Measurements from ENCODE around the gene SASH1. TPM values are rescaled to one million over a fixed set of nuclear protein-coding genes. Genes with fewer than 3 reads are reported as not detected.

SASH1 gene
- total and polyA plus RNA-seq, 9 donors = 8.6 to 35.2 (median 18.2) TPM

GRCh38 chr6:148513145-148514071 is 170.8 kb downstream of the SASH1 start:
- 13 to 23% (median 20%) methylated on average over 14 of the region's 14 CpGs for WGBS, 3 donors
- H3K4me3 ChIP-seq = no peak overlapping the region

GRCh38 chr6:148514091-148514845 is 171.6 kb downstream of the SASH1 start:
- WGBS, 3 donors = 73 to 77% (median 76%) methylated on average over 13 to 14 of the region's 14 CpGs
- H3K9me3 ChIP-seq = no peaks in the 10 kb centered on the region
- DNase-seq = no peak
- TF ChIP-seq CTCF (IDR thresholded peaks at IDR 0.05) (no peak), POLR2A (IDR thresholded peaks at IDR 0.05) (no peak), EP300 (IDR thresholded peaks at IDR 0.05) (no peak)
- no peaks in the 10 kb centered on the region for H3K36me3 ChIP-seq
- H3K27me3 ChIP-seq = no peaks in the 10 kb centered on the region
- H3K4me3 ChIP-seq = no peak overlapping the region
- intact Hi-C loops (cut with DNase I) = no loop called here
- H3K27ac ChIP-seq = peak overlapping the region in 1 of 2 donors; percentile 23
- peaks cover 12% of the 10 kb centered on the region for H3K4me1 ChIP-seq (ENCODE audit: insufficient read depth)

More at GRCh38 chr6:148513145-148514071, 170.8 kb downstream of the SASH1 start:
- Histone ChIP-seq H3K27ac (peak overlapping the region in 1 of 2 donors; percentile 23), H3K36me3 (no peaks in the 10 kb centered on the region), H3K4me1 (ENCODE audit: insufficient read depth) (peaks cover 12% of the 10 kb centered on the region), H3K27me3 (no peaks in the 10 kb centered on the region), H3K9me3 (no peaks in the 10 kb centered on the region)
- no peak for DNase-seq
- intact Hi-C loops (cut with DNase I) = no loop called here
- TF ChIP-seq CTCF (IDR thresholded peaks at IDR 0.05) (no peak), POLR2A (IDR thresholded peaks at IDR 0.05) (no peak), EP300 (IDR thresholded peaks at IDR 0.05) (no peak)

- Histone ChIP-seq H3K27ac (no peak overlapping the region), H3K4me1 (ENCODE audit: insufficient read depth) (peaks cover 5% of the 10 kb centered on the region), H3K36me3 (no peaks in the 10 kb centered on the region), H3K27me3 (no peaks in the 10 kb centered on the region), H3K4me3 (no peak overlapping the region), H3K9me3 (no peaks in the 10 kb centered on the region)
- TF ChIP-seq CTCF (IDR thresholded peaks at IDR 0.05) = no peak
- TF ChIP-seq EP300 (IDR thresholded peaks at IDR 0.05) = no peak
- no peak for TF ChIP-seq POLR2A (IDR thresholded peaks at IDR 0.05)
- intact Hi-C loops (cut with DNase I) = no loop called here
- WGBS, 3 donors = 78 to 91% (median 81%) methylated on average over 7 of the region's 7 CpGs
- DNase-seq = no peak
Measured at GRCh38 chr6:148516217-148516616, 173.6 kb downstream of the SASH1 start.

- Histone ChIP-seq H3K4me1 (ENCODE audit: insufficient read depth) (peaks cover 5% of the 10 kb centered on the region), H3K9me3 (no peaks in the 10 kb centered on the region), H3K36me3 (no peaks in the 10 kb centered on the region), H3K4me3 (no peak overlapping the region), H3K27ac (no peak overlapping the region), H3K27me3 (no peaks in the 10 kb centered on the region)
- intact Hi-C loops (cut with DNase I) = no loop called here
- WGBS, 3 donors = 87 to 92% (median 89%) methylated on average over 4 of the region's 4 CpGs
- no peak for DNase-seq
- TF ChIP-seq POLR2A (IDR thresholded peaks at IDR 0.05) (no peak), EP300 (IDR thresholded peaks at IDR 0.05) (no peak), CTCF (IDR thresholded peaks at IDR 0.05) (no peak)
Measured at GRCh38 chr6:148516617-148517016, 174.0 kb downstream of the SASH1 start.

All from ovary (tissue), 9 donors.